MCF 10A (cell line): Measurements from ENCODE around the gene LTB. TPM values are rescaled to one million over a fixed set of nuclear protein-coding genes. Genes with fewer than 3 reads are reported as not detected.

Experiments
- BruUV-seq: library from RNA; stranded (reverse); fragments of 400-500 nt; replicated peaks from 2 replicates; lab custom pipeline; 2021; lab: Mats Ljungman, UMichigan
- CTCF ChIA-PET: fragments of 300-600 bp; sonication (Branson Sonifier 250); formaldehyde crosslinking; extraction: SDS; loops from one replicate; lab custom pipeline; 2021; ENCODE audit warnings: antibody characterized with exemption, inconsistent platforms; lab: Yijun Ruan, JAX
- POLR2A ChIA-PET: fragments of 300-600, 350-650 bp; sonication (Branson Sonifier 250); formaldehyde crosslinking; extraction: SDS; loops from one replicate; lab custom pipeline; 2020; ENCODE audit warnings: antibody characterized with exemption, inconsistent platforms; lab: Yijun Ruan, JAX
- DNase-seq: peaks from one replicate; pipeline ENCODE4 v3.0.0-alpha.2; 2018; ENCODE audit not compliant: unreplicated experiment
- H3K27ac Mint-ChIP-seq: one replicate; pipeline ENCODE4 v1.8.0; 2022; ENCODE audit warnings: mild to moderate bottlenecking, low read depth, mixed read lengths; ENCODE audit not compliant: unreplicated experiment
- H3K27me3 Mint-ChIP-seq: one replicate; pipeline ENCODE4 v1.8.0; 2022; ENCODE audit warnings: mixed read lengths; ENCODE audit not compliant: insufficient read depth, unreplicated experiment
- H3K36me3 Mint-ChIP-seq: one replicate; pipeline ENCODE4 v1.8.0; 2022; ENCODE audit warnings: mild to moderate bottlenecking, moderate library complexity, mixed read lengths; ENCODE audit not compliant: insufficient read depth, unreplicated experiment
- H3K4me1 Mint-ChIP-seq: one replicate; pipeline ENCODE4 v1.8.0; 2022; ENCODE audit warnings: mixed read lengths; ENCODE audit not compliant: insufficient read depth, unreplicated experiment
- H3K4me3 Mint-ChIP-seq: one replicate; pipeline ENCODE4 v1.8.0; 2022; ENCODE audit warnings: mild to moderate bottlenecking, moderate library complexity, mixed read lengths; ENCODE audit not compliant: unreplicated experiment
- H3K9me3 Mint-ChIP-seq: one replicate; pipeline ENCODE4 v1.8.0; 2022; ENCODE audit warnings: mixed read lengths; ENCODE audit not compliant: unreplicated experiment
- intact Hi-C: fragments of 100-400 bp; cut with micrococcal nuclease; formaldehyde crosslinking; loops from 2 replicates; pipeline ENCODE4 v1.14.1; 2022
- total RNA-seq: library from RNA; stranded (reverse); gene quantifications from 2 replicates; pipeline ENCODE4 v1.2.3, GENCODE V29; 2022
- TF ChIP-seq, protein P1 (sequence below): fragments of 200-600 bp; IDR thresholded peaks from one replicate; pipeline ENCODE4 v1.8.0; 2022; ENCODE audit warnings: antibody characterized with exemption, mild to moderate bottlenecking; ENCODE audit not compliant: unreplicated experiment

Gene LTB
- total RNA-seq, 1 experiment from 2014 or later = 0.37 TPM

- TF ChIP-seq, protein P1, sequence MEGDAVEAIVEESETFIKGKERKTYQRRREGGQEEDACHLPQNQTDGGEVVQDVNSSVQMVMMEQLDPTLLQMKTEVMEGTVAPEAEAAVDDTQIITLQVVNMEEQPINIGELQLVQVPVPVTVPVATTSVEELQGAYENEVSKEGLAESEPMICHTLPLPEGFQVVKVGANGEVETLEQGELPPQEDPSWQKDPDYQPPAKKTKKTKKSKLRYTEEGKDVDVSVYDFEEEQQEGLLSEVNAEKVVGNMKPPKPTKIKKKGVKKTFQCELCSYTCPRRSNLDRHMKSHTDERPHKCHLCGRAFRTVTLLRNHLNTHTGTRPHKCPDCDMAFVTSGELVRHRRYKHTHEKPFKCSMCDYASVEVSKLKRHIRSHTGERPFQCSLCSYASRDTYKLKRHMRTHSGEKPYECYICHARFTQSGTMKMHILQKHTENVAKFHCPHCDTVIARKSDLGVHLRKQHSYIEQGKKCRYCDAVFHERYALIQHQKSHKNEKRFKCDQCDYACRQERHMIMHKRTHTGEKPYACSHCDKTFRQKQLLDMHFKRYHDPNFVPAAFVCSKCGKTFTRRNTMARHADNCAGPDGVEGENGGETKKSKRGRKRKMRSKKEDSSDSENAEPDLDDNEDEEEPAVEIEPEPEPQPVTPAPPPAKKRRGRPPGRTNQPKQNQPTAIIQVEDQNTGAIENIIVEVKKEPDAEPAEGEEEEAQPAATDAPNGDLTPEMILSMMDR = no peak
- BruUV-seq = TSS peak; percentile 64
- intact Hi-C loops = loop anchor here (1.0 to 10.0 kb wide), 3 partner anchors 43 to 234 kb away; partner anchors contain the start of genes MICB and VWA7
- POLR2A ChIA-PET = interaction anchor here (0.6 to 6.8 kb wide), 39 partner anchors 9 to 1731 kb away, joined by 3 to 173 read pairs (median 5); partner anchors contain the start of genes ABHD16A, BAG6, C6orf47 and CLIC1
- no peaks in the 10 kb centered on the region for H3K27me3 Mint-ChIP-seq
- peaks cover 33% of the 10 kb centered on the region for H3K4me1 Mint-ChIP-seq
- peak overlapping the region; percentile 71 for H3K4me3 Mint-ChIP-seq
- CTCF ChIA-PET = interaction anchor here (0.6 to 2.2 kb wide), 7 partner anchors 12 to 57 kb away, joined by 3 to 17 read pairs (median 5); no protein-coding TSS in a partner anchor
- peaks cover 55% of the 10 kb centered on the region for H3K36me3 Mint-ChIP-seq
- H3K27ac Mint-ChIP-seq = peak overlapping the region; percentile 96
- peak; percentile 78 for DNase-seq
- H3K9me3 Mint-ChIP-seq = no peaks in the 10 kb centered on the region
Observed at GRCh38 chr6:31541059-31541657, 41.1 kb downstream of the LTB start.

GRCh38 chr6:31540640-31541039 lies 41.6 kb downstream of the LTB start:
- Mint-ChIP-seq H3K4me1 (peaks cover 34% of the 10 kb centered on the region), H3K9me3 (no peaks in the 10 kb centered on the region), H3K36me3 (peaks cover 60% of the 10 kb centered on the region), H3K27me3 (no peaks in the 10 kb centered on the region), H3K4me3 (peak overlapping the region; percentile 71), H3K27ac (peak overlapping the region; percentile 96)
- no TSS peak for BruUV-seq
- intact Hi-C loops = loop anchor here (1.0 to 10.0 kb wide), 3 partner anchors 42 to 234 kb away; partner anchors contain the start of genes MICB and VWA7
- ChIA-PET POLR2A (interaction anchor here (0.8 to 6.8 kb wide), 26 partner anchors 9 to 1013 kb away, joined by 3 to 173 read pairs (median 8); partner anchors contain the start of genes BAG6, C6orf47, CLIC1 and CSNK2B), CTCF (interaction anchor here (1.0 to 2.2 kb wide), 4 partner anchors 46 to 58 kb away, joined by 3 to 17 read pairs (median 8); no protein-coding TSS in a partner anchor)
- DNase-seq = no peak
- TF ChIP-seq, protein P1 = no peak

GRCh38 chr6:31538805-31539400 lies 43.3 kb downstream of the LTB start:
- Mint-ChIP-seq H3K4me1 (peaks cover 32% of the 10 kb centered on the region), H3K4me3 (peak overlapping the region; percentile 71), H3K9me3 (no peaks in the 10 kb centered on the region), H3K36me3 (peaks cover 77% of the 10 kb centered on the region), H3K27me3 (no peaks in the 10 kb centered on the region), H3K27ac (no peak overlapping the region)
- ChIA-PET CTCF (interaction anchor here (0.6 to 1.9 kb wide), 7 partner anchors 13 to 296 kb away, joined by 3 to 8 read pairs (median 3); no protein-coding TSS in a partner anchor), POLR2A (interaction anchor here (0.6 to 6.8 kb wide), 6 partner anchors 10 to 138 kb away, joined by 3 to 173 read pairs (median 4); partner anchors contain the start of genes MCCD1 and MICB)
- no TSS peak for BruUV-seq
- TF ChIP-seq, protein P1 = no peak
- no peak for DNase-seq
- intact Hi-C loops = no loop called here
